HEK293 (cell line): Measurements from ENCODE around the gene PLEKHG5.

Experiments
- CTCF ChIA-PET: fragments of 350-600 bp; formaldehyde crosslinking; extraction: SDS; loops from one replicate; lab custom pipeline; 2021; ENCODE audit warnings: antibody characterized with exemption; lab: Yijun Ruan, JAX
- POLR2A ChIA-PET: fragments of 300-600 bp; formaldehyde crosslinking; extraction: SDS; loops from one replicate; lab custom pipeline; 2020; ENCODE audit warnings: antibody characterized with exemption, inconsistent platforms; lab: Yijun Ruan, JAX
- H3K27ac ChIP-seq: fragments of 200-500 bp; sonication (Bioruptor generic); 2 replicates; pipeline ENCODE4 v1.5.1; 2014; ENCODE audit warnings: low read depth, low read length, control low read depth, inconsistent platforms; ENCODE audit errors: extremely low read depth
- H3K36me3 ChIP-seq, 2 experiments: fragments of 200-500 bp in 1 of 2; sonication (Bioruptor generic) in 1 of 2; 1 replicate in 1 of 2; 2 replicates in 1 of 2; pipeline ENCODE4 v1.5.1; 2014 to 2017; ENCODE audit warnings: inconsistent platforms in 2 of 2, low read length in 2 of 2; ENCODE audit not compliant: control insufficient read depth in 2 of 2, insufficient read depth in 1 of 2
- H3K4me1 ChIP-seq: fragments of 200-500 bp; sonication (Bioruptor generic); 2 replicates; pipeline ENCODE4 v1.5.1; 2014; ENCODE audit warnings: mild to moderate bottlenecking, low read length, inconsistent platforms; ENCODE audit not compliant: control insufficient read depth, insufficient read depth
- H3K4me3 ChIP-seq: 2 replicates; pipeline ENCODE4 v1.5.1; 2011; ENCODE audit warnings: low read depth, mild to moderate bottlenecking, control low read depth, low read length, moderate library complexity
- H3K9me3 ChIP-seq: fragments of 200-500 bp; sonication (Bioruptor generic); 2 replicates; pipeline ENCODE4 v1.5.1; 2014; ENCODE audit warnings: low read depth, low read length, inconsistent platforms; ENCODE audit not compliant: control insufficient read depth, insufficient read depth
- EGR2 ChIP-seq: fragments of 450-650 bp; formaldehyde crosslinking; IDR thresholded peaks from 2 replicates; pipeline ENCODE4 v1.5.1; 2016; ENCODE audit warnings: low read depth, missing biosample characterization, missing genetic modification characterization
- HOXA7 ChIP-seq: sonication (generic); formaldehyde crosslinking; IDR thresholded peaks from 2 replicates; pipeline ENCODE4 v1.8.1; 2022; ENCODE audit warnings: missing genetic modification reagents, borderline replicate concordance
- KLF1 ChIP-seq: fragments of 450-650 bp; formaldehyde crosslinking; IDR thresholded peaks from 2 replicates; pipeline ENCODE4 v1.5.1; 2016; ENCODE audit warnings: missing biosample characterization, missing genetic modification characterization
- PRDM1 ChIP-seq: fragments of 450-650 bp; formaldehyde crosslinking; IDR thresholded peaks from 2 replicates; pipeline ENCODE4; 2016; ENCODE audit warnings: missing biosample characterization, missing genetic modification characterization
- PRDM4 ChIP-seq: fragments of 450-650 bp; formaldehyde crosslinking; IDR thresholded peaks from 2 replicates; pipeline ENCODE4 v1.5.1; 2017; ENCODE audit warnings: missing biosample characterization, missing genetic modification characterization
- SP2 ChIP-seq: fragments of 450-650 bp; formaldehyde crosslinking; IDR thresholded peaks from 2 replicates; pipeline ENCODE4 v1.5.1; 2016; ENCODE audit warnings: missing biosample characterization, missing genetic modification characterization
- ZBTB21 ChIP-seq: fragments of 450-650 bp; formaldehyde crosslinking; IDR thresholded peaks from 2 replicates; pipeline ENCODE4 v1.5.1; 2017; ENCODE audit warnings: missing biosample characterization, missing genetic modification characterization
- ZBTB8A ChIP-seq: fragments of 450-650 bp; formaldehyde crosslinking; IDR thresholded peaks from 2 replicates; pipeline ENCODE4 v1.5.1; 2016; ENCODE audit warnings: missing biosample characterization, missing genetic modification characterization
- ZFHX2 ChIP-seq: fragments of 450-650 bp; formaldehyde crosslinking; conservative IDR thresholded peaks from 2 replicates; pipeline ENCODE4 v1.5.1; 2016; ENCODE audit warnings: missing biosample characterization, missing genetic modification characterization
- ZFP37 ChIP-seq: fragments of 450-650 bp; formaldehyde crosslinking; IDR thresholded peaks from 2 replicates; pipeline ENCODE4 v1.5.1; 2016; ENCODE audit warnings: missing biosample characterization, missing genetic modification characterization
- ZNF132 ChIP-seq: fragments of 450-650 bp; formaldehyde crosslinking; IDR thresholded peaks from 2 replicates; pipeline ENCODE4 v1.5.1; 2017; ENCODE audit warnings: missing biosample characterization, missing genetic modification characterization, borderline replicate concordance
- ZNF239 ChIP-seq: fragments of 450-650 bp; formaldehyde crosslinking; IDR thresholded peaks from 2 replicates; pipeline ENCODE4 v1.5.1; 2016; ENCODE audit warnings: missing biosample characterization, missing genetic modification characterization
- ZNF274 ChIP-seq, 2 experiments: fragments of 200-500 bp in 1 of 2; fragments of 450-650 bp in 1 of 2; sonication (Bioruptor generic) in 1 of 2; formaldehyde crosslinking in 1 of 2; IDR thresholded peaks; 2 replicates each; pipeline versions ENCODE4 v1.5.1 to v1.6.1; 2014 to 2016; ENCODE audit warnings: borderline replicate concordance in 1 of 2, inconsistent platforms in 1 of 2, low read length in 1 of 2, missing biosample characterization in 1 of 2, missing genetic modification characterization in 1 of 2
- ZNF433 ChIP-seq: fragments of 450-650 bp; formaldehyde crosslinking; IDR thresholded peaks from 2 replicates; pipeline ENCODE4 v1.5.1; 2016; ENCODE audit warnings: missing biosample characterization, missing genetic modification characterization, low read depth
- ZNF623 ChIP-seq: fragments of 450-650 bp; formaldehyde crosslinking; IDR thresholded peaks from 2 replicates; pipeline ENCODE4 v1.5.1; 2016; ENCODE audit warnings: missing biosample characterization, missing genetic modification characterization
- ZNF76 ChIP-seq: fragments of 450-650 bp; formaldehyde crosslinking; IDR thresholded peaks from 2 replicates; pipeline ENCODE4; 2016; ENCODE audit warnings: low read depth, missing biosample characterization, missing genetic modification characterization, borderline replicate concordance
- ZSCAN16 ChIP-seq: fragments of 450-650 bp; formaldehyde crosslinking; IDR thresholded peaks from 2 replicates; pipeline ENCODE4 v1.5.1; 2016; ENCODE audit warnings: missing biosample characterization, missing genetic modification characterization
- TF ChIP-seq, protein P1 (sequence below): fragments of 450-650 bp; formaldehyde crosslinking; IDR thresholded peaks from 2 replicates; pipeline ENCODE4 v1.5.1; 2016; ENCODE audit warnings: missing biosample characterization, missing genetic modification characterization
- TF ChIP-seq, protein P2 (sequence below): sonication (generic); formaldehyde crosslinking; IDR thresholded peaks from 2 replicates; pipeline ENCODE4 v1.8.1; 2022; ENCODE audit warnings: mild to moderate bottlenecking, moderate library complexity, missing genetic modification reagents
- TF ChIP-seq, protein P3 (sequence below): fragments of 450-650 bp; formaldehyde crosslinking; IDR thresholded peaks from 2 replicates; pipeline ENCODE4 v1.5.1; 2016; ENCODE audit warnings: missing biosample characterization, missing genetic modification characterization
- TF ChIP-seq, protein P4 (sequence below): fragments of 450-650 bp; formaldehyde crosslinking; IDR thresholded peaks from 2 replicates; pipeline ENCODE4 v1.5.1; 2016; ENCODE audit warnings: missing biosample characterization, missing genetic modification characterization

The PLEKHG5 gene

GRCh38 chr1:6502000-6502891 is 10.8 kb upstream of the PLEKHG5 start:
- ChIA-PET POLR2A (no interaction called here), CTCF (interaction anchor here (0.7 to 1.6 kb wide), 3 partner anchors 12 to 30 kb away, joined by 3 to 13 read pairs (median 5); no protein-coding TSS in a partner anchor)
- no peak overlapping the region for H3K27ac ChIP-seq
- no peaks in the 10 kb centered on the region for H3K9me3 ChIP-seq
- H3K36me3 ChIP-seq = no peaks in the 10 kb centered on the region
- TF ChIP-seq SP2 (tag by site-specific recombination) (0 out of 2 replicates have a peak, but pooled peaks have one; percentile 9), ZNF76 (tag by site-specific recombination) (no peak), ZFHX2 (peak; percentile 80), KLF1 (peak; percentile 13; the same call in 1 of the 2 replicates), HOXA7 (CRISPR knock-in tag) (no peak), ZNF239 (tag by site-specific recombination) (no peak), ZFP37 (no peak), ZBTB21 (tag by site-specific recombination) (no peak), EGR2 (tag by site-specific recombination) (peak; percentile 85), PRDM4 (0 out of 2 replicates have a peak, but pooled peaks have one; percentile 32)
- TF ChIP-seq, protein P1, sequence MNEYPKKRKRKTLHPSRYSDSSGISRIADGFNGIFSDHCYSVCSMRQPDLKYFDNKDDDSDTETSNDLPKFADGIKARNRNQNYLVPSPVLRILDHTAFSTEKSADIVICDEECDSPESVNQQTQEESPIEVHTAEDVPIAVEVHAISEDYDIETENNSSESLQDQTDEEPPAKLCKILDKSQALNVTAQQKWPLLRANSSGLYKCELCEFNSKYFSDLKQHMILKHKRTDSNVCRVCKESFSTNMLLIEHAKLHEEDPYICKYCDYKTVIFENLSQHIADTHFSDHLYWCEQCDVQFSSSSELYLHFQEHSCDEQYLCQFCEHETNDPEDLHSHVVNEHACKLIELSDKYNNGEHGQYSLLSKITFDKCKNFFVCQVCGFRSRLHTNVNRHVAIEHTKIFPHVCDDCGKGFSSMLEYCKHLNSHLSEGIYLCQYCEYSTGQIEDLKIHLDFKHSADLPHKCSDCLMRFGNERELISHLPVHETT (tag by site-specific recombination) = no peak
- TF ChIP-seq, protein P2, sequence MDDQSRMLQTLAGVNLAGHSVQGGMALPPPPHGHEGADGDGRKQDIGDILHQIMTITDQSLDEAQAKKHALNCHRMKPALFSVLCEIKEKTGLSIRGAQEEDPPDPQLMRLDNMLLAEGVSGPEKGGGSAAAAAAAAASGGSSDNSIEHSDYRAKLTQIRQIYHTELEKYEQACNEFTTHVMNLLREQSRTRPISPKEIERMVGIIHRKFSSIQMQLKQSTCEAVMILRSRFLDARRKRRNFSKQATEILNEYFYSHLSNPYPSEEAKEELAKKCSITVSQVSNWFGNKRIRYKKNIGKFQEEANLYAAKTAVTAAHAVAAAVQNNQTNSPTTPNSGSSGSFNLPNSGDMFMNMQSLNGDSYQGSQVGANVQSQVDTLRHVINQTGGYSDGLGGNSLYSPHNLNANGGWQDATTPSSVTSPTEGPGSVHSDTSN = no peak
- TF ChIP-seq, protein P3, sequence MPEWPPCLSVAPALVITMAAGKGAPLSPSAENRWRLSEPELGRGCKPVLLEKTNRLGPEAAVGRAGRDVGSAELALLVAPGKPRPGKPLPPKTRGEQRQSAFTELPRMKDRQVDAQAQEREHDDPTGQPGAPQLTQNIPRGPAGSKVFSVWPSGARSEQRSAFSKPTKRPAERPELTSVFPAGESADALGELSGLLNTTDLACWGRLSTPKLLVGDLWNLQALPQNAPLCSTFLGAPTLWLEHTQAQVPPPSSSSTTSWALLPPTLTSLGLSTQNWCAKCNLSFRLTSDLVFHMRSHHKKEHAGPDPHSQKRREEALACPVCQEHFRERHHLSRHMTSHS (tag by site-specific recombination) = no peak
- H3K4me1 ChIP-seq = no peaks in the 10 kb centered on the region
- H3K4me3 ChIP-seq = no peak overlapping the region

GRCh38 chr1:6501279-6501813 is 9.9 kb upstream of the PLEKHG5 start:
- no peaks in the 10 kb centered on the region for H3K4me1 ChIP-seq
- no peaks in the 10 kb centered on the region for H3K9me3 ChIP-seq
- ChIA-PET CTCF (interaction anchor here (0.6 kb wide), 1 partner anchor 23 kb away, joined by 3 read pairs; no protein-coding TSS in a partner anchor), POLR2A (no interaction called here)
- no peak overlapping the region for H3K4me3 ChIP-seq
- no peaks in the 10 kb centered on the region for H3K36me3 ChIP-seq
- no peak overlapping the region for H3K27ac ChIP-seq
- no peak for TF ChIP-seq ZSCAN16 (tag by site-specific recombination)
- no peak for TF ChIP-seq ZNF132
- TF ChIP-seq SP2 (tag by site-specific recombination) = no peak
- no peak for TF ChIP-seq ZNF274 (IDR thresholded peaks at IDR 0.05; ENCODE audit: low read length)
- TF ChIP-seq ZNF274 (tag by site-specific recombination; IDR thresholded peaks at IDR 0.05; ENCODE audit: borderline replicate concordance) = no peak
- TF ChIP-seq ZNF623 (tag by site-specific recombination) = no peak
- TF ChIP-seq ZNF433 = no peak
- TF ChIP-seq, protein P4, sequence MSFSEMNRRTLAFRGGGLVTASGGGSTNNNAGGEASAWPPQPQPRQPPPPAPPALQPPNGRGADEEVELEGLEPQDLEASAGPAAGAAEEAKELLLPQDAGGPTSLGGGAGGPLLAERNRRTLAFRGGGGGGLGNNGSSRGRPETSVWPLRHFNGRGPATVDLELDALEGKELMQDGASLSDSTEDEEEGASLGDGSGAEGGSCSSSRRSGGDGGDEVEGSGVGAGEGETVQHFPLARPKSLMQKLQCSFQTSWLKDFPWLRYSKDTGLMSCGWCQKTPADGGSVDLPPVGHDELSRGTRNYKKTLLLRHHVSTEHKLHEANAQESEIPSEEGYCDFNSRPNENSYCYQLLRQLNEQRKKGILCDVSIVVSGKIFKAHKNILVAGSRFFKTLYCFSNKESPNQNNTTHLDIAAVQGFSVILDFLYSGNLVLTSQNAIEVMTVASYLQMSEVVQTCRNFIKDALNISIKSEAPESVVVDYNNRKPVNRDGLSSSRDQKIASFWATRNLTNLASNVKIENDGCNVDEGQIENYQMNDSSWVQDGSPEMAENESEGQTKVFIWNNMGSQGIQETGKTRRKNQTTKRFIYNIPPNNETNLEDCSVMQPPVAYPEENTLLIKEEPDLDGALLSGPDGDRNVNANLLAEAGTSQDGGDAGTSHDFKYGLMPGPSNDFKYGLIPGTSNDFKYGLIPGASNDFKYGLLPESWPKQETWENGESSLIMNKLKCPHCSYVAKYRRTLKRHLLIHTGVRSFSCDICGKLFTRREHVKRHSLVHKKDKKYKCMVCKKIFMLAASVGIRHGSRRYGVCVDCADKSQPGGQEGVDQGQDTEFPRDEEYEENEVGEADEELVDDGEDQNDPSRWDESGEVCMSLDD (tag by site-specific recombination) = no peak
- no peak for TF ChIP-seq PRDM1 (tag by site-specific recombination)
- TF ChIP-seq ZBTB8A (tag by site-specific recombination) = no peak
